IMR-90 (cell line): ENCODE measurements around the gene CLCN5. TPM values are rescaled to one million over a fixed set of nuclear protein-coding genes. Genes with fewer than 3 reads are reported as not detected.

Source experiments
- ATAC-seq: fragments of 200-7000 bp; cut with Tn5 transposase; 2 replicates; pipeline ENCODE4 v1.9.1; 2020; ENCODE audit warnings: low read depth, mild to moderate bottlenecking, moderate library complexity
- BruUV-seq: library from RNA; stranded (reverse); fragments of 400-500 nt; replicated peaks from 2 replicates; lab custom pipeline; 2021; lab: Mats Ljungman, UMichigan
- CTCF ChIA-PET: fragments of 300-600 bp; formaldehyde crosslinking; extraction: SDS; loops from one replicate; lab custom pipeline; 2021; ENCODE audit warnings: antibody characterized with exemption; lab: Yijun Ruan, JAX
- POLR2A ChIA-PET: fragments of 300-600 bp; sonication (Branson Sonifier 250); formaldehyde crosslinking; loops from one replicate; lab custom pipeline; 2022; ENCODE audit warnings: antibody characterized with exemption; ENCODE audit not compliant: unreplicated experiment; lab: Charles Lee
- DNase-seq: peaks from one replicate; pipeline ENCODE4 v3.0.0; 2013
- H2AFZ ChIP-seq: replicated peaks from 2 replicates; pipeline ENCODE3; 2013; ENCODE audit warnings: low read length, mild to moderate bottlenecking; ENCODE audit not compliant: poor library complexity
- H2AK5ac ChIP-seq: 2 replicates; pipeline ENCODE4 v1.6.1; 2013; ENCODE audit warnings: low read depth, low read length, inconsistent platforms
- H2AK9ac ChIP-seq: replicated peaks from 2 replicates; pipeline ENCODE3; 2013; ENCODE audit warnings: mild to moderate bottlenecking, low read depth, low read length, moderate library complexity; ENCODE audit not compliant: poor library complexity
- H2BK120ac ChIP-seq: 2 replicates; pipeline ENCODE4 v1.6.1; 2013; ENCODE audit warnings: low read depth, low read length, inconsistent platforms
- H2BK15ac ChIP-seq: 3 replicates; pipeline ENCODE4 v1.6.1; 2013; ENCODE audit warnings: low read depth, low read length, inconsistent platforms
- H2BK20ac ChIP-seq: 2 replicates; pipeline ENCODE4 v1.6.1; 2013; ENCODE audit warnings: low read depth, mild to moderate bottlenecking, inconsistent platforms, low read length, moderate library complexity
- H2BK5ac ChIP-seq: 2 replicates; pipeline ENCODE4 v1.6.1; 2013; ENCODE audit warnings: mild to moderate bottlenecking, low read depth, low read length, inconsistent platforms; ENCODE audit not compliant: poor library complexity, severe bottlenecking
- H3K14ac ChIP-seq: replicated peaks from 2 replicates; pipeline ENCODE4 v1.6.1; 2013; ENCODE audit warnings: low read depth, low read length, inconsistent platforms
- H3K18ac ChIP-seq: 2 replicates; pipeline ENCODE4 v1.6.1; 2013; ENCODE audit warnings: low read depth, low read length, control low read depth
- H3K23ac ChIP-seq: 2 replicates; pipeline ENCODE4 v1.6.1; 2013; ENCODE audit warnings: low read depth, low read length, inconsistent platforms
- H3K27ac ChIP-seq: 2 replicates; pipeline ENCODE4 v1.5.1; 2013; ENCODE audit warnings: mild to moderate bottlenecking, control low read depth, low read length; ENCODE audit not compliant: insufficient read depth
- H3K27me3 ChIP-seq: 2 replicates; pipeline ENCODE4 v1.6.1; 2013; ENCODE audit warnings: low read length; ENCODE audit not compliant: control insufficient read depth, insufficient read depth
- H3K36me3 ChIP-seq: 2 replicates; pipeline ENCODE4 v1.6.1; 2013; ENCODE audit warnings: low read length, mixed read lengths; ENCODE audit not compliant: control insufficient read depth, insufficient read depth
- H3K4ac ChIP-seq: 2 replicates; pipeline ENCODE4 v1.6.1; 2013; ENCODE audit warnings: low read depth, low read length, inconsistent platforms
- H3K4me1 ChIP-seq: 2 replicates; pipeline ENCODE4 v1.6.1; 2013; ENCODE audit warnings: low read length, mixed read lengths; ENCODE audit not compliant: control insufficient read depth, insufficient read depth
- H3K4me2 ChIP-seq: 2 replicates; pipeline ENCODE4 v1.6.1; 2013; ENCODE audit warnings: low read depth, mild to moderate bottlenecking, control low read depth, low read length, moderate library complexity
- H3K4me3 ChIP-seq: 2 replicates; pipeline ENCODE4 v1.5.1; 2013; ENCODE audit warnings: low read depth, mild to moderate bottlenecking, control low read depth, low read length, moderate library complexity; ENCODE audit not compliant: insufficient read depth
- H3K56ac ChIP-seq: 2 replicates; pipeline ENCODE4 v1.6.1; 2013; ENCODE audit warnings: low read length, inconsistent platforms; ENCODE audit not compliant: insufficient read depth; ENCODE audit errors: extremely low read depth
- H3K79me1 ChIP-seq, 2 experiments: 2 replicates each; pipeline ENCODE4 v1.6.1; 2013; ENCODE audit warnings: low read length in 2 of 2, inconsistent platforms in 1 of 2, low read depth in 1 of 2
- H3K9ac ChIP-seq: 2 replicates; pipeline ENCODE4 v1.6.1; 2013; ENCODE audit warnings: low read depth, low read length, control low read depth
- H3K9me1 ChIP-seq: 2 replicates; pipeline ENCODE4 v1.6.1; 2013; ENCODE audit warnings: low read length, inconsistent platforms; ENCODE audit not compliant: insufficient read depth
- H3K9me3 ChIP-seq: 2 replicates; pipeline ENCODE4 v1.6.1; 2013; ENCODE audit warnings: low read length; ENCODE audit not compliant: control insufficient read depth, insufficient read depth
- H4K20me1 ChIP-seq: 2 replicates; pipeline ENCODE4 v1.6.1; 2013; ENCODE audit warnings: low read length, inconsistent platforms; ENCODE audit not compliant: insufficient read depth
- H4K5ac ChIP-seq: 2 replicates; pipeline ENCODE4 v1.6.1; 2013; ENCODE audit warnings: mild to moderate bottlenecking, low read depth, low read length, control low read depth
- H4K8ac ChIP-seq, 2 experiments: 2 replicates each; pipeline ENCODE4 v1.6.1; 2013; ENCODE audit warnings: low read depth in 2 of 2, low read length in 2 of 2, control low read depth in 1 of 2, inconsistent platforms in 1 of 2
- H4K91ac ChIP-seq: 2 replicates; pipeline ENCODE4 v1.6.1; 2013; ENCODE audit warnings: low read depth, low read length, inconsistent platforms; ENCODE audit not compliant: insufficient read depth
- BHLHE40 ChIP-seq: fragments of 150-350 bp; IDR thresholded peaks from 2 replicates; pipeline ENCODE4 v1.6.1; 2016; ENCODE audit warnings: mild to moderate bottlenecking, low read depth, low read length
- CHD1 ChIP-seq: IDR thresholded peaks from 2 replicates; pipeline ENCODE4 v1.6.1; 2012; ENCODE audit warnings: low read depth, low read length, improper control_type of control experiment
- ELK1 ChIP-seq: fragments of 150-350 bp; IDR thresholded peaks from 2 replicates; pipeline ENCODE4 v1.6.1; 2016; ENCODE audit warnings: low read depth, mild to moderate bottlenecking, low read length, moderate library complexity, borderline replicate concordance
- MAZ ChIP-seq: IDR thresholded peaks from 2 replicates; pipeline ENCODE4 v1.6.1; 2012; ENCODE audit warnings: low read depth, mild to moderate bottlenecking, low read length, improper control_type of control experiment, moderate library complexity, borderline replicate concordance
- MXI1 ChIP-seq: IDR thresholded peaks from 2 replicates; pipeline ENCODE4 v1.6.1; 2012; ENCODE audit warnings: low read depth, mild to moderate bottlenecking, low read length, moderate library complexity, borderline replicate concordance
- POLR2A ChIP-seq: IDR thresholded peaks from 2 replicates; pipeline ENCODE4 v1.6.1; 2012; ENCODE audit warnings: mild to moderate bottlenecking, low read depth, low read length
- WGBS, 2 experiments: methylation state at CpG; one replicate each; pipeline versions ENCODE4 v1.1.5 to v1.1.7; 2013; ENCODE audit warnings: missing lambda C conversion rate in 2 of 2; ENCODE audit not compliant: insufficient read length in 1 of 2; ENCODE audit errors: extremely low coverage in 2 of 2; 5-methylcytosine and 5-hydroxymethylcytosine counted together
- dilution Hi-C: fragments of 300-500 bp; cut with HindIII; formaldehyde crosslinking; loops from one replicate; pipeline ENCODE4 v1.14.3; 2018; ENCODE audit warnings: low sequenced_read_pairs; ENCODE audit not compliant: unreplicated experiment
- in situ Hi-C: fragments of 300-500 bp; cut with MboI; formaldehyde crosslinking; loops from 3 replicates; pipeline ENCODE4 v1.14.3; 2019; ENCODE audit warnings: low sequenced_read_pairs, inconsistent platforms, mixed read lengths
- intact Hi-C: fragments of 100-400 bp; cut with micrococcal nuclease; formaldehyde crosslinking; loops from 2 replicates; pipeline ENCODE4 v1.10.0; 2022
- polyA plus RNA-seq, 3 experiments: library from polyadenylated mRNA; depleted of rRNA; stranded (reverse); fragments of >200 nt; gene quantifications; 2 replicates each; pipeline ENCODE4 v1.2.3, GENCODE V29; 2012; ENCODE audit warnings: low replicate concordance in 1 of 3
- total RNA-seq: library from RNA; depleted of rRNA; stranded (reverse); fragments of >200 nt; gene quantifications from 2 replicates; pipeline ENCODE4 v1.2.3, GENCODE V29; 2012

Gene CLCN5
- total and polyA plus RNA-seq, 2 of the 4 experiments (the other 2 are of a cell fraction), result 1.4 to 5.9 TPM

GRCh38 chrX:50108264-50108663, 185.9 kb downstream of the CLCN5 start:
- Histone ChIP-seq H2BK20ac (no peak overlapping the region), H2AFZ (no peak overlapping the region), H3K4me3 (no peak overlapping the region), H3K14ac (no peak overlapping the region), H3K79me1 (no peaks in the 10 kb centered on the region), H4K91ac (no peak overlapping the region), H3K9me1 (no peaks in the 10 kb centered on the region), H3K9ac (no peak overlapping the region), H2BK120ac (no peak overlapping the region), H3K4me2 (no peak overlapping the region), H3K9me3 (no peaks in the 10 kb centered on the region), H3K4ac (no peak overlapping the region), H3K27me3 (no peaks in the 10 kb centered on the region; the same call in none of the 2 replicates), H4K5ac (no peak overlapping the region), H3K27ac (no peak overlapping the region), H2BK15ac (no peak overlapping the region), H2AK5ac (no peak overlapping the region), H2BK5ac (no peak overlapping the region), H3K36me3 (no peaks in the 10 kb centered on the region), H3K23ac (no peak overlapping the region), H3K4me1 (no peaks in the 10 kb centered on the region), H2AK9ac (no peak overlapping the region), H4K8ac (no peak overlapping the region), H3K18ac (no peak overlapping the region), H3K56ac (no peak overlapping the region), H4K20me1 (no peaks in the 10 kb centered on the region)
- ChIA-PET CTCF (no interaction called here), POLR2A (no interaction called here)
- dilution Hi-C loops, result no loop called here
- ATAC-seq (no peak), DNase-seq (no peak)
- in situ Hi-C loops, result no loop called here
- WGBS, 2 experiments, result no CpG with 5 or more reads among the region's 2 CpGs
- TF ChIP-seq ELK1 (no peak), BHLHE40 (no peak), MXI1 (no peak), CHD1 (no peak), POLR2A (no peak), MAZ (no peak)
- no TSS peak for BruUV-seq
- intact Hi-C loops, result no loop called here
